Activated CD8-positive, alpha-beta T cell treated with anti-CD3 and anti-CD28 coated beads, Interleukin-2, amount 10 ng/mL, durations not matched to agents 7 days and 5 days (primary cell): ENCODE data around the gene FAM43A. TPM values are rescaled to one million over a fixed set of nuclear protein-coding genes. Genes with fewer than 3 reads are reported as not detected.

ENCODE experiments used
- ATAC-seq: fragments of 150-1000 bp; cut with Tn5 transposase; one replicate; pipeline ENCODE4 v1.10.0; 2021; ENCODE audit warnings: moderate library complexity
- CTCF ChIA-PET: fragments of 350-600 bp; sonication (Branson Sonifier 250); formaldehyde crosslinking; loops from one replicate; lab custom pipeline; 2021; ENCODE audit warnings: antibody characterized with exemption; lab: Charles Lee
- POLR2A ChIA-PET: fragments of 350-600 bp; sonication (Branson Sonifier 250); formaldehyde crosslinking; loops from one replicate; lab custom pipeline; 2021; ENCODE audit warnings: antibody characterized with exemption; lab: Charles Lee
- DNase-seq: peaks from one replicate; pipeline ENCODE4 v3.0.0-alpha.2; 2020
- H3K27ac Mint-ChIP-seq: one replicate; pipeline ENCODE4 v1.8.0; 2021; ENCODE audit warnings: mild to moderate bottlenecking, mixed read lengths
- H3K27me3 Mint-ChIP-seq: one replicate; pipeline ENCODE4 v1.8.0; 2021; ENCODE audit warnings: low read depth, mixed read lengths
- H3K36me3 Mint-ChIP-seq: one replicate; pipeline ENCODE4 v1.8.0; 2021; ENCODE audit warnings: low read depth, mixed read lengths
- H3K4me1 Mint-ChIP-seq: one replicate; pipeline ENCODE4 v1.8.0; 2021; ENCODE audit warnings: low read depth, mixed read lengths
- H3K4me3 Mint-ChIP-seq: one replicate; pipeline ENCODE4 v1.8.0; 2021; ENCODE audit warnings: mild to moderate bottlenecking, mixed read lengths
- H3K9me3 Mint-ChIP-seq: one replicate; pipeline ENCODE4 v1.8.0; 2022; ENCODE audit warnings: mixed read lengths; ENCODE audit not compliant: insufficient read depth
- total RNA-seq, 2 experiments: library from RNA; stranded (reverse); gene quantifications; one replicate each; pipeline ENCODE4 v1.2.3, GENCODE V29; 2021

Gene FAM43A
- total RNA-seq, 2 experiments from 2014 or later = 1.1 to 1.2 TPM

DNA sequence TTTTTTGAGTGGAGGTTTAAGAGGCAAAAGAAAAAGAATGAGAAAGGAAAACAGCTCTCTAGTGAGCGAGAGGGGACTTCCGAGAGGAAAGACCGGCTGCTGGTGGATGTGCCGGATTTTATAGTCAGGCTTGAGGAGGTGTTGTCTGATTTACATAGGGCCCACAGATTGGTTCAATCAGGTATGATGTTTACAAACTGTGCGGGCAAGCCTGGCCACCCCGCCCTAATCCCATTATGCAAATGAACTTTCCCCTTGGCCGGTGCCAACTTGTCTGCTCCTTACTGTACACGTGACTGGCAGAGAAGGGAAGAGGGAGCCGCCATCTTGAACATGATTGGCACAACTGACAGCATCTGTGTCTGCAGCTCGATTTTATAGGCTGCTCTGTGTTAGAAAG lies 44.7 kb downstream of the FAM43A start:
- DNase-seq (no peak), ATAC-seq (no peak)
- Mint-ChIP-seq H3K27me3 (peaks cover 24% of the 10 kb centered on the region), H3K4me3 (no peak overlapping the region), H3K4me1 (no peaks in the 10 kb centered on the region), H3K9me3 (no peaks in the 10 kb centered on the region), H3K27ac (no peak overlapping the region), H3K36me3 (no peaks in the 10 kb centered on the region)
- CTCF ChIA-PET = no interaction called here
- POLR2A ChIA-PET = no interaction called here

DNA sequence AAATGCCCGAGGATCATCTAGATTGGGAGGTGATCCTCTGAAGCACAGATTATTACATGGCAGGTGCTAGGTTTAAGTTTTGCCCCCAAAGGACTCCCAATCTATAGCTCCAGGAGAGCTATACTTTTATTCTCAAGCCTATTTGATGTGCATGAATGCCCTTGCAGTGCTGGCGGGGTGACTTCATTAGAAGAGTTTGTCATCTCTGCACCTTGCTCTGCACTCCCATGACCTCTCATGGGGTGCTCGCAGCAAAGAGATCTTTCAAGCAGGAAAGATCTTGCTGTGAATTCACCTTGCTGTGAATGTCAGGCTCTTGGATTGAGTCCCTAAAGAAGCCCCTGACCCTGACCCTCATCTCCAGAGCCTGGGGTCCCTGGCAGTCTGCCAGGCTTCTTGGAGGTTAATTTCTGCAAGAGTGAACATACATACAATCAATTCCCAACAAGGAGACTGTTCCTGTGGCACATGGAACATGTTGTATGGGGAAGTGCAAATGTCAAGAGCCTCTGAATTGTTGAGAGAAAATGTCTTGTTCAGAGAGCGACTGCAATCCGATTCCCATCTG lies 45.9 kb downstream of the FAM43A start:
- no peaks in the 10 kb centered on the region for H3K9me3 Mint-ChIP-seq
- DNase-seq (no peak), ATAC-seq (no peak)
- H3K27me3 Mint-ChIP-seq = peaks cover 22% of the 10 kb centered on the region
- ChIA-PET CTCF (no interaction called here), POLR2A (no interaction called here)
- no peaks in the 10 kb centered on the region for H3K4me1 Mint-ChIP-seq
- H3K4me3 Mint-ChIP-seq = no peak overlapping the region
- no peaks in the 10 kb centered on the region for H3K36me3 Mint-ChIP-seq
- H3K27ac Mint-ChIP-seq = no peak overlapping the region

DNA sequence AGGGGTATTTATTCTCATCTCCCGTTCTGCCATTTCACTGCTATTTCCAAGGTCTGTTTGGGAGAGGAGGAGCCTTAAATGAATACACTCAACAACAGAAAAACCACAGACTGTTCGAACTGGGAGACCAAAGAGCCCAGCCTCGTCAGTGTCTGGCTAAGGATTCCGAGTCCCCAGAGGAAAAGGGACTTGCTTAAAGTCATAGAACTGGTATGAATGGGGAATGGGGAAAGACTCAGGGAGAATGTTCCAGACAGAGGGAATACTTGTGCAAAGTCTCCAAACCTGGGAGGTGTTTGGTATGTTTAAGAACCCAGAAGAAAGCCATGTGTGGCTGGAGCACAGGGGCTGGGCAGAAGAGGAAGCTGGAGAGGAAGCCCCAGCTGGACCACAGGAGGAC lies 46.9 kb downstream of the FAM43A start:
- ChIA-PET CTCF (no interaction called here), POLR2A (no interaction called here)

DNA sequence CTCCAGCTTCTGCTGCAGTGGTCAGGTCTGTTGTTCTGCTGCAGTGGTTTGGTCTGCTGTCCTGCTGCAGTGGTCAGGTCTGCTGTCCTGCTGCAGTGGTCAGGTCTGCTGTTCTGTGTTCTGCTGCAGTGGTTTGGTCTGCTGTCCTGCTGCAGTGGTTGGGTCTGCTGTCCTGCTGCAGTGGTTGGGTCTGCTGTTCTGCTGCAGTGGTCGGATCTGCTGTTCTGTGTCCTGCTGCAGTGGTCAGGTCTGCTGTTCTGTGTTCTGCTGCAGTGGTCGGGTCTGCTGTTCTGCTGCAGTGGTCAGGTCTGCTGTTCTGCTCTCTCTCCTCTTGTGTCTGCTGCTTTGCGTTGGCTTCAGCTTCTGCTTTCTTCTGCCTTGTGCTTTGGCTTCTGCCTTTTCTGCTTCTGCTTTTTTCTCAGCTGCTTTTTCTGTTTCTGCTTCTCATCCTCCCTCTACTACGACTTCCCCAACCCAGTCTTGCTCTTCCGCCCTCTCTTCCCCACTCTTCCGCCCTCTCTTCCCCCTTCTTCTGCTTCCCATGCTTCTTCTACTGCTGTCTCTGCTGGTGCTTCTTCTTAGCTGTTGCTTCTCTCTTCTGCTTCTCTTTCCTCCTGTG lies 50.7 kb downstream of the FAM43A start:
- POLR2A ChIA-PET = no interaction called here
- no peak overlapping the region for H3K27ac Mint-ChIP-seq

More for the DNA sequence above, 46.9 kb downstream of the FAM43A start:
- Mint-ChIP-seq H3K9me3 (no peaks in the 10 kb centered on the region), H3K27ac (no peak overlapping the region), H3K4me3 (no peak overlapping the region), H3K36me3 (no peaks in the 10 kb centered on the region), H3K27me3 (peaks cover 22% of the 10 kb centered on the region), H3K4me1 (no peaks in the 10 kb centered on the region)
- DNase-seq (no peak), ATAC-seq (no peak)

DNA sequence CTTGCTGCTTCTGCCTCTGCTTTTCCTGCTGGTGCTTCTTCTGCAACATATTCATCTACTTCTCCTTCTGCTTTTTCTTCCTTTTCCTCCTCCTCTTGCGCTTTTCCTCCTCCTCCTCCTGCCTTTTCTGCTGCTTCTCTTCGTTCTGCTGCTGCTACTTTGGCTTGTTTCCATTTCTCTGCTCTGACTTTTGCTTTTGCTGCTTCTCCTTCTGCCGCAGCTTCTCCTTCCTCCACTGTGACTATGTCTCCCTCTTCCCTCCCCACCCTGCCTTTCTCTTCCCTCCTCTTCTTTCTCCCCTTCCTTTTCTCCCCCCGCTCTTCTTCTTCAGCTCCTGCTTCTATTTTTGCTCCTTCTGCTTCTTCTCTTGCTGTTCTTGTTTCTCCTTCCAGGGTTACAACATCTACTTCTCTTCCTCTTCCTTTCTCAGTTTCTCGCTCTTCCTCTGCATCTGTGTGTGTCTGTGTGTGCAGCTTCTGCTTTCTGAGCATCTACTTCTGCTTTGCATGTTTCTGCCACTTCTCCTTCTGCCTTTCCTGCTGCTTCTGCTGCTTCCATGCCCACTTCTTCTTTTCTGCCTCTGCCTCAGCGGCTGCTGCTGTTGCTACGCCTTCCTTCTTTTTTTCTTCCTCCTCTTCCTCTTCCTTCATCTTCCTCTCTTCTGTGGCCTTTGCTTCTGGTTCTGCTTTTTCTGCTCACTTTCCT lies 51.4 kb downstream of the FAM43A start:
- DNase-seq = no peak
- ATAC-seq = no peak
- Mint-ChIP-seq H3K27ac (no peak overlapping the region), H3K36me3 (no peaks in the 10 kb centered on the region), H3K27me3 (peaks cover 13% of the 10 kb centered on the region), H3K4me1 (no peaks in the 10 kb centered on the region), H3K9me3 (no peaks in the 10 kb centered on the region), H3K4me3 (no peak overlapping the region)
- CTCF ChIA-PET = interaction anchor here (1.4 kb wide), 1 partner anchor 62 kb away, joined by 3 read pairs; no protein-coding TSS in a partner anchor
- POLR2A ChIA-PET = no interaction called here

More for the DNA sequence above, 50.7 kb downstream of the FAM43A start:
- CTCF ChIA-PET = interaction anchor here (1.4 kb wide), 1 partner anchor 61 kb away, joined by 3 read pairs; no protein-coding TSS in a partner anchor
- Mint-ChIP-seq H3K36me3 (no peaks in the 10 kb centered on the region), H3K4me3 (no peak overlapping the region), H3K27me3 (peaks cover 13% of the 10 kb centered on the region), H3K9me3 (no peaks in the 10 kb centered on the region), H3K4me1 (no peaks in the 10 kb centered on the region)
- ATAC-seq = no peak
- no peak for DNase-seq

Other genes starting within 250 kb of the FAM43A start
- gene ATP13A3, start 198.9 kb upstream of the FAM43A start, total RNA-seq = 10 to 100 TPM; 63.9 to 66.8 TPM
- 1 to 10 TPM; 9.1 to 9.9 TPM for gene TMEM44, start 52.5 kb upstream of the FAM43A start, total RNA-seq
- 10 to 100 TPM; 46.9 to 48.0 TPM for gene LSG1, start 13.7 kb upstream of the FAM43A start, total RNA-seq